ENCODE measurements around the gene FIZ1.

Gene FIZ1

GRCh38 chr19:55553217-55554182 is 45.8 kb downstream of the FIZ1 start:
- H3K4me1 ChIP-seq (ENCODE audit: control insufficient read depth, insufficient read depth, low read length) = peaks cover 20% of the 10 kb centered on the region
- 57 to 58% methylated on average over 13 of the region's 13 CpGs for WGBS, 2 experiments
- no peak overlapping the region for H3K4me3 ChIP-seq (ENCODE audit: insufficient read depth, low read depth, low read length)
- no peaks in the 10 kb centered on the region for H3K9me3 ChIP-seq (ENCODE audit: control insufficient read depth, low read length)
- no peaks in the 10 kb centered on the region for H3K36me3 ChIP-seq (ENCODE audit: control insufficient read depth, insufficient read depth, low read length)
- H3K27ac ChIP-seq (ENCODE audit: insufficient read depth, low read depth, low read length, poor library complexity, severe bottlenecking) = no peak overlapping the region
- no peaks in the 10 kb centered on the region for H3K27me3 ChIP-seq (ENCODE audit: control insufficient read depth, insufficient read depth, low read length, poor library complexity, severe bottlenecking)

GRCh38 chr19:55552620-55553019 is 46.7 kb downstream of the FIZ1 start:
- peaks cover 24% of the 10 kb centered on the region for H3K4me1 ChIP-seq (ENCODE audit: control insufficient read depth, insufficient read depth, low read length)
- 38 to 43% methylated on average over 13 of the region's 13 CpGs for WGBS, 2 experiments
- no peak overlapping the region for H3K27ac ChIP-seq (ENCODE audit: insufficient read depth, low read depth, low read length, poor library complexity, severe bottlenecking)
- H3K9me3 ChIP-seq (ENCODE audit: control insufficient read depth, low read length) = no peaks in the 10 kb centered on the region
- no peaks in the 10 kb centered on the region for H3K27me3 ChIP-seq (ENCODE audit: control insufficient read depth, insufficient read depth, low read length, poor library complexity, severe bottlenecking)
- no peak overlapping the region for H3K4me3 ChIP-seq (ENCODE audit: insufficient read depth, low read depth, low read length)
- no peaks in the 10 kb centered on the region for H3K36me3 ChIP-seq (ENCODE audit: control insufficient read depth, insufficient read depth, low read length)

- Histone ChIP-seq H3K27ac (ENCODE audit: insufficient read depth, low read depth, low read length, poor library complexity, severe bottlenecking) (no peak overlapping the region), H3K4me1 (ENCODE audit: control insufficient read depth, insufficient read depth, low read length) (peaks cover 29% of the 10 kb centered on the region), H3K36me3 (ENCODE audit: control insufficient read depth, insufficient read depth, low read length) (no peaks in the 10 kb centered on the region), H3K9me3 (ENCODE audit: control insufficient read depth, low read length) (no peaks in the 10 kb centered on the region), H3K4me3 (ENCODE audit: insufficient read depth, low read depth, low read length) (no peak overlapping the region), H3K27me3 (ENCODE audit: control insufficient read depth, insufficient read depth, low read length, poor library complexity, severe bottlenecking) (no peaks in the 10 kb centered on the region)
- 85 to 92% methylated on average over 5 of the region's 5 CpGs for WGBS, 2 experiments
Measured at GRCh38 chr19:55552206-55552605, 47.1 kb downstream of the FIZ1 start.

GRCh38 chr19:55550321-55550650 is 49.0 kb downstream of the FIZ1 start:
- H3K4me1 ChIP-seq (ENCODE audit: control insufficient read depth, insufficient read depth, low read length) = peaks cover 47% of the 10 kb centered on the region
- peak overlapping the region; percentile 91 for H3K27ac ChIP-seq (ENCODE audit: insufficient read depth, low read depth, low read length, poor library complexity, severe bottlenecking)
- no peaks in the 10 kb centered on the region for H3K9me3 ChIP-seq (ENCODE audit: control insufficient read depth, low read length)
- H3K27me3 ChIP-seq (ENCODE audit: control insufficient read depth, insufficient read depth, low read length, poor library complexity, severe bottlenecking) = no peaks in the 10 kb centered on the region
- no peaks in the 10 kb centered on the region for H3K36me3 ChIP-seq (ENCODE audit: control insufficient read depth, insufficient read depth, low read length)
- H3K4me3 ChIP-seq (ENCODE audit: insufficient read depth, low read depth, low read length) = peak overlapping the region; percentile 44
- 11 to 17% methylated on average over 4 to 6 of the region's 7 CpGs for WGBS, 2 experiments

- H3K27me3 ChIP-seq (ENCODE audit: control insufficient read depth, insufficient read depth, low read length, poor library complexity, severe bottlenecking) = no peaks in the 10 kb centered on the region
- WGBS, 2 experiments = 5 to 8% methylated on average over 34 to 36 of the region's 36 CpGs
- peak overlapping the region; percentile 44 for H3K4me3 ChIP-seq (ENCODE audit: insufficient read depth, low read depth, low read length)
- H3K36me3 ChIP-seq (ENCODE audit: control insufficient read depth, insufficient read depth, low read length) = no peaks in the 10 kb centered on the region
- H3K27ac ChIP-seq (ENCODE audit: insufficient read depth, low read depth, low read length, poor library complexity, severe bottlenecking) = peak overlapping the region; percentile 91
- H3K4me1 ChIP-seq (ENCODE audit: control insufficient read depth, insufficient read depth, low read length) = peaks cover 45% of the 10 kb centered on the region
- H3K9me3 ChIP-seq (ENCODE audit: control insufficient read depth, low read length) = no peaks in the 10 kb centered on the region
Measured at GRCh38 chr19:55549500-55550320, 49.6 kb downstream of the FIZ1 start.

- H3K27me3 ChIP-seq (ENCODE audit: control insufficient read depth, insufficient read depth, low read length, poor library complexity, severe bottlenecking) = no peaks in the 10 kb centered on the region
- H3K27ac ChIP-seq (ENCODE audit: insufficient read depth, low read depth, low read length, poor library complexity, severe bottlenecking) = no peak overlapping the region
- H3K36me3 ChIP-seq (ENCODE audit: control insufficient read depth, insufficient read depth, low read length) = no peaks in the 10 kb centered on the region
- H3K4me3 ChIP-seq (ENCODE audit: insufficient read depth, low read depth, low read length) = no peak overlapping the region
- H3K9me3 ChIP-seq (ENCODE audit: control insufficient read depth, low read length) = no peaks in the 10 kb centered on the region
- H3K4me1 ChIP-seq (ENCODE audit: control insufficient read depth, insufficient read depth, low read length) = peaks cover 38% of the 10 kb centered on the region
- 80 to 83% methylated on average over 17 of the region's 17 CpGs for WGBS, 2 experiments
Measured at GRCh38 chr19:55546822-55547614, 52.3 kb downstream of the FIZ1 start.

GRCh38 chr19:55546011-55546410 is 53.3 kb downstream of the FIZ1 start:
- Histone ChIP-seq H3K9me3 (ENCODE audit: control insufficient read depth, low read length) (no peaks in the 10 kb centered on the region), H3K36me3 (ENCODE audit: control insufficient read depth, insufficient read depth, low read length) (no peaks in the 10 kb centered on the region), H3K27ac (ENCODE audit: insufficient read depth, low read depth, low read length, poor library complexity, severe bottlenecking) (no peak overlapping the region), H3K4me1 (ENCODE audit: control insufficient read depth, insufficient read depth, low read length) (peaks cover 38% of the 10 kb centered on the region), H3K27me3 (ENCODE audit: control insufficient read depth, insufficient read depth, low read length, poor library complexity, severe bottlenecking) (no peaks in the 10 kb centered on the region), H3K4me3 (ENCODE audit: insufficient read depth, low read depth, low read length) (no peak overlapping the region)
- WGBS, 2 experiments = 65% methylated on average over 10 to 11 of the region's 11 CpGs

- H3K36me3 ChIP-seq (ENCODE audit: control insufficient read depth, insufficient read depth, low read length) = no peaks in the 10 kb centered on the region
- H3K4me3 ChIP-seq (ENCODE audit: insufficient read depth, low read depth, low read length) = no peak within 1 kb of the TSS
- H3K27ac ChIP-seq (ENCODE audit: insufficient read depth, low read depth, low read length, poor library complexity, severe bottlenecking) = no peak within 1 kb of the TSS
- H3K9me3 ChIP-seq (ENCODE audit: control insufficient read depth, low read length) = no peaks in the 10 kb centered on the region
- 90 to 91% methylated on average over 10 of the region's 10 CpGs for WGBS, 2 experiments
- no peaks in the 10 kb centered on the region for H3K27me3 ChIP-seq (ENCODE audit: control insufficient read depth, insufficient read depth, low read length, poor library complexity, severe bottlenecking)
- H3K4me1 ChIP-seq (ENCODE audit: control insufficient read depth, insufficient read depth, low read length) = peaks cover 38% of the 10 kb centered on the region
Measured at GRCh38 chr19:55545443-55545842, 53.9 kb downstream of the FIZ1 start, which contains the start of gene SBK3. SBK3 (minus strand) TSS chr19:55545543; CDS start chr19:55545543, 0 bp downstream.

GRCh38 chr19:55544776-55545439 is 54.4 kb downstream of the FIZ1 start:
- no peak overlapping the region for H3K4me3 ChIP-seq (ENCODE audit: insufficient read depth, low read depth, low read length)
- no peaks in the 10 kb centered on the region for H3K9me3 ChIP-seq (ENCODE audit: control insufficient read depth, low read length)
- H3K4me1 ChIP-seq (ENCODE audit: control insufficient read depth, insufficient read depth, low read length) = peaks cover 35% of the 10 kb centered on the region
- no peak overlapping the region for H3K27ac ChIP-seq (ENCODE audit: insufficient read depth, low read depth, low read length, poor library complexity, severe bottlenecking)
- no peaks in the 10 kb centered on the region for H3K27me3 ChIP-seq (ENCODE audit: control insufficient read depth, insufficient read depth, low read length, poor library complexity, severe bottlenecking)
- WGBS, 2 experiments = 82 to 85% methylated on average over 23 of the region's 23 CpGs
- no peaks in the 10 kb centered on the region for H3K36me3 ChIP-seq (ENCODE audit: control insufficient read depth, insufficient read depth, low read length)
